Measurements from ENCODE around the gene FAHD1. TPM values are rescaled to one million over a fixed set of nuclear protein-coding genes. Genes with fewer than 3 reads are reported as not detected.

The FAHD1 gene
- total and polyA plus RNA-seq, 2 donors: 22.5 to 23.6 TPM

GRCh38 chr16:1809281-1809801, 17.7 kb upstream of the FAHD1 start:
- peaks cover 25 to 31% of the 10 kb centered on the region in 2 donors for H3K36me3 ChIP-seq (ENCODE audit: control insufficient read depth in 2 of 2, insufficient read depth in 2 of 2, low read length in 1 of 2)
- 84% methylated on average over 28 of the region's 28 CpGs for WGBS
- DNase-seq (ENCODE audit: low read depth in 6 of 9, low spot score in 9 of 9): no peak
- H3K9me3 ChIP-seq (ENCODE audit: control insufficient read depth in 2 of 2, insufficient read depth in 1 of 2, low read length in 1 of 2): peaks cover 0 to 7% of the 10 kb centered on the region in 2 donors
- H3K27ac ChIP-seq (ENCODE audit: low read depth in 1 of 2, low read length in 1 of 2): no peak overlapping the region
- H3K4me3 ChIP-seq (ENCODE audit: low read length in 2 of 2): no peak overlapping the region
- H3K4me1 ChIP-seq (ENCODE audit: control insufficient read depth in 2 of 2, insufficient read depth in 2 of 2, low read length in 2 of 2): no peaks in the 10 kb centered on the region
- no peaks in the 10 kb centered on the region for H3K27me3 ChIP-seq (ENCODE audit: control insufficient read depth in 2 of 2, insufficient read depth in 1 of 2, low read length in 1 of 2)

GRCh38 chr16:1810106-1810505, 16.9 kb upstream of the FAHD1 start:
- WGBS: 98% methylated on average over 16 of the region's 16 CpGs
- no peak for DNase-seq (ENCODE audit: low read depth in 6 of 9, low spot score in 9 of 9)

GRCh38 chr16:1810536-1810935, 16.5 kb upstream of the FAHD1 start:
- Histone ChIP-seq H3K9me3 (ENCODE audit: control insufficient read depth in 2 of 2, insufficient read depth in 1 of 2, low read length in 1 of 2) (peaks cover 0 to 7% of the 10 kb centered on the region in 2 donors), H3K27me3 (ENCODE audit: control insufficient read depth in 2 of 2, insufficient read depth in 1 of 2, low read length in 1 of 2) (no peaks in the 10 kb centered on the region), H3K27ac (ENCODE audit: low read depth in 1 of 2, low read length in 1 of 2) (no peak overlapping the region), H3K4me1 (ENCODE audit: control insufficient read depth in 2 of 2, insufficient read depth in 2 of 2, low read length in 2 of 2) (no peaks in the 10 kb centered on the region), H3K4me3 (ENCODE audit: low read length in 2 of 2) (no peak overlapping the region), H3K36me3 (ENCODE audit: control insufficient read depth in 2 of 2, insufficient read depth in 2 of 2, low read length in 1 of 2) (peaks cover 27 to 37% of the 10 kb centered on the region in 2 donors)
- 98% methylated on average over 16 of the region's 16 CpGs for WGBS
- DNase-seq (ENCODE audit: low read depth in 6 of 9, low spot score in 9 of 9): no peak

More at GRCh38 chr16:1810106-1810505, 16.9 kb upstream of the FAHD1 start:
- no peak overlapping the region for H3K27ac ChIP-seq (ENCODE audit: low read depth in 1 of 2, low read length in 1 of 2)
- no peak overlapping the region for H3K4me3 ChIP-seq (ENCODE audit: low read length in 2 of 2)
- peaks cover 25 to 33% of the 10 kb centered on the region in 2 donors for H3K36me3 ChIP-seq (ENCODE audit: control insufficient read depth in 2 of 2, insufficient read depth in 2 of 2, low read length in 1 of 2)
- H3K4me1 ChIP-seq (ENCODE audit: control insufficient read depth in 2 of 2, insufficient read depth in 2 of 2, low read length in 2 of 2): no peaks in the 10 kb centered on the region
- H3K27me3 ChIP-seq (ENCODE audit: control insufficient read depth in 2 of 2, insufficient read depth in 1 of 2, low read length in 1 of 2): no peaks in the 10 kb centered on the region
- peaks cover 0 to 7% of the 10 kb centered on the region in 2 donors for H3K9me3 ChIP-seq (ENCODE audit: control insufficient read depth in 2 of 2, insufficient read depth in 1 of 2, low read length in 1 of 2)

GRCh38 chr16:1812732-1813163, 14.3 kb upstream of the FAHD1 start:
- H3K9me3 ChIP-seq (ENCODE audit: control insufficient read depth in 2 of 2, insufficient read depth in 1 of 2, low read length in 1 of 2): no peaks in the 10 kb centered on the region
- H3K36me3 ChIP-seq (ENCODE audit: control insufficient read depth in 2 of 2, insufficient read depth in 2 of 2, low read length in 1 of 2): peaks cover 38 to 41% of the 10 kb centered on the region in 2 donors
- H3K4me3 ChIP-seq (ENCODE audit: low read length in 2 of 2): no peak overlapping the region
- no peaks in the 10 kb centered on the region for H3K4me1 ChIP-seq (ENCODE audit: control insufficient read depth in 2 of 2, insufficient read depth in 2 of 2, low read length in 2 of 2)
- DNase-seq (ENCODE audit: low read depth in 6 of 9, low spot score in 9 of 9): peak in 2 of 9 donors; percentile 31 to 52
- no peak overlapping the region for H3K27ac ChIP-seq (ENCODE audit: low read depth in 1 of 2, low read length in 1 of 2)
- no peaks in the 10 kb centered on the region for H3K27me3 ChIP-seq (ENCODE audit: control insufficient read depth in 2 of 2, insufficient read depth in 1 of 2, low read length in 1 of 2)
- WGBS: 42% methylated on average over 17 of the region's 17 CpGs

- no peaks in the 10 kb centered on the region for H3K4me1 ChIP-seq (ENCODE audit: control insufficient read depth in 2 of 2, insufficient read depth in 2 of 2, low read length in 2 of 2)
- no peak overlapping the region for H3K27ac ChIP-seq (ENCODE audit: low read depth in 1 of 2, low read length in 1 of 2)
- WGBS: 98% methylated on average over 11 of the region's 11 CpGs
- no peak for DNase-seq (ENCODE audit: low read depth in 6 of 9, low spot score in 9 of 9)
- H3K9me3 ChIP-seq (ENCODE audit: control insufficient read depth in 2 of 2, insufficient read depth in 1 of 2, low read length in 1 of 2): no peaks in the 10 kb centered on the region
- no peaks in the 10 kb centered on the region for H3K27me3 ChIP-seq (ENCODE audit: control insufficient read depth in 2 of 2, insufficient read depth in 1 of 2, low read length in 1 of 2)
- peaks cover 20 to 39% of the 10 kb centered on the region in 2 donors for H3K36me3 ChIP-seq (ENCODE audit: control insufficient read depth in 2 of 2, insufficient read depth in 2 of 2, low read length in 1 of 2)
- no peak overlapping the region for H3K4me3 ChIP-seq (ENCODE audit: low read length in 2 of 2)
These were observed 11.5 kb upstream of the FAHD1 start for GRCh38 chr16:1815461-1815860.

- peaks cover 24 to 46% of the 10 kb centered on the region in 2 donors for H3K36me3 ChIP-seq (ENCODE audit: control insufficient read depth in 2 of 2, insufficient read depth in 2 of 2, low read length in 1 of 2)
- H3K4me1 ChIP-seq (ENCODE audit: control insufficient read depth in 2 of 2, insufficient read depth in 2 of 2, low read length in 2 of 2): no peaks in the 10 kb centered on the region
- WGBS: 98% methylated on average over 40 of the region's 40 CpGs
- no peaks in the 10 kb centered on the region for H3K9me3 ChIP-seq (ENCODE audit: control insufficient read depth in 2 of 2, insufficient read depth in 1 of 2, low read length in 1 of 2)
- H3K27me3 ChIP-seq (ENCODE audit: control insufficient read depth in 2 of 2, insufficient read depth in 1 of 2, low read length in 1 of 2): no peaks in the 10 kb centered on the region
- H3K4me3 ChIP-seq (ENCODE audit: low read length in 2 of 2): no peak overlapping the region
- DNase-seq (ENCODE audit: low read depth in 6 of 9, low spot score in 9 of 9): no peak
- H3K27ac ChIP-seq (ENCODE audit: low read depth in 1 of 2, low read length in 1 of 2): no peak overlapping the region
These were observed 10.4 kb upstream of the FAHD1 start for GRCh38 chr16:1816396-1817275.

- no peak for DNase-seq (ENCODE audit: low read depth in 6 of 9, low spot score in 9 of 9)
- WGBS: over 99% methylated on average over 9 of the region's 9 CpGs
- Histone ChIP-seq H3K4me3 (ENCODE audit: low read length in 2 of 2) (no peak overlapping the region), H3K9me3 (ENCODE audit: control insufficient read depth in 2 of 2, insufficient read depth in 1 of 2, low read length in 1 of 2) (no peaks in the 10 kb centered on the region), H3K36me3 (ENCODE audit: control insufficient read depth in 2 of 2, insufficient read depth in 2 of 2, low read length in 1 of 2) (peaks cover 30 to 51% of the 10 kb centered on the region in 2 donors), H3K27ac (ENCODE audit: low read depth in 1 of 2, low read length in 1 of 2) (no peak overlapping the region), H3K4me1 (ENCODE audit: control insufficient read depth in 2 of 2, insufficient read depth in 2 of 2, low read length in 2 of 2) (no peaks in the 10 kb centered on the region), H3K27me3 (ENCODE audit: control insufficient read depth in 2 of 2, insufficient read depth in 1 of 2, low read length in 1 of 2) (no peaks in the 10 kb centered on the region)
These were observed 9.8 kb upstream of the FAHD1 start for GRCh38 chr16:1817276-1817589.

GRCh38 chr16:1817716-1818115, 9.3 kb upstream of the FAHD1 start:
- H3K9me3 ChIP-seq (ENCODE audit: control insufficient read depth in 2 of 2, insufficient read depth in 1 of 2, low read length in 1 of 2): no peaks in the 10 kb centered on the region
- no peak overlapping the region for H3K4me3 ChIP-seq (ENCODE audit: low read length in 2 of 2)
- 98% methylated on average over 17 of the region's 17 CpGs for WGBS
- H3K4me1 ChIP-seq (ENCODE audit: control insufficient read depth in 2 of 2, insufficient read depth in 2 of 2, low read length in 2 of 2): no peaks in the 10 kb centered on the region
- no peaks in the 10 kb centered on the region for H3K27me3 ChIP-seq (ENCODE audit: control insufficient read depth in 2 of 2, insufficient read depth in 1 of 2, low read length in 1 of 2)
- H3K27ac ChIP-seq (ENCODE audit: low read depth in 1 of 2, low read length in 1 of 2): no peak overlapping the region
- no peak for DNase-seq (ENCODE audit: low read depth in 6 of 9, low spot score in 9 of 9)
- peaks cover 33 to 56% of the 10 kb centered on the region in 2 donors for H3K36me3 ChIP-seq (ENCODE audit: control insufficient read depth in 2 of 2, insufficient read depth in 2 of 2, low read length in 1 of 2)

GRCh38 chr16:1818204-1818872, 8.7 kb upstream of the FAHD1 start:
- H3K4me1 ChIP-seq (ENCODE audit: control insufficient read depth in 2 of 2, insufficient read depth in 2 of 2, low read length in 2 of 2): no peaks in the 10 kb centered on the region
- no peak overlapping the region for H3K4me3 ChIP-seq (ENCODE audit: low read length in 2 of 2)
- H3K27me3 ChIP-seq (ENCODE audit: control insufficient read depth in 2 of 2, insufficient read depth in 1 of 2, low read length in 1 of 2): no peaks in the 10 kb centered on the region
- no peak overlapping the region for H3K27ac ChIP-seq (ENCODE audit: low read depth in 1 of 2, low read length in 1 of 2)
- no peak for DNase-seq (ENCODE audit: low read depth in 6 of 9, low spot score in 9 of 9)
- peaks cover 33 to 54% of the 10 kb centered on the region in 2 donors for H3K36me3 ChIP-seq (ENCODE audit: control insufficient read depth in 2 of 2, insufficient read depth in 2 of 2, low read length in 1 of 2)
- H3K9me3 ChIP-seq (ENCODE audit: control insufficient read depth in 2 of 2, insufficient read depth in 1 of 2, low read length in 1 of 2): no peaks in the 10 kb centered on the region
- WGBS: 98% methylated on average over 27 of the region's 27 CpGs
